Neuronal stem cell (in vitro differentiated cells): Measurements from ENCODE around the gene OR8S1.

Experiments
- DNase-seq: peaks from one replicate; pipeline ENCODE4 v3.0.0-alpha.2; 2013; ENCODE audit warnings: low spot score
- H2AFZ ChIP-seq: one replicate; pipeline ENCODE4 v1.6.1; 2013; ENCODE audit warnings: mild to moderate bottlenecking, low read length, inconsistent platforms
- H2AK5ac ChIP-seq: 2 replicates; pipeline ENCODE4 v1.6.1; 2013; ENCODE audit warnings: low read depth, mild to moderate bottlenecking, inconsistent platforms, low read length, moderate library complexity, mixed read lengths
- H2BK120ac ChIP-seq: 2 replicates; pipeline ENCODE4 v1.6.1; 2013; ENCODE audit warnings: low read depth, mild to moderate bottlenecking, inconsistent platforms, low read length, moderate library complexity, mixed read lengths
- H2BK12ac ChIP-seq: one replicate; pipeline ENCODE4 v1.6.1; 2013; ENCODE audit warnings: low read length, inconsistent platforms
- H2BK15ac ChIP-seq: 2 replicates; pipeline ENCODE4 v1.6.1; 2013; ENCODE audit warnings: mild to moderate bottlenecking, low read length, inconsistent platforms, mixed read lengths
- H2BK5ac ChIP-seq: one replicate; pipeline ENCODE4 v1.6.1; 2013; ENCODE audit warnings: inconsistent platforms, mild to moderate bottlenecking, low read length, moderate library complexity
- H3K14ac ChIP-seq: one replicate; pipeline ENCODE4 v1.6.1; 2013; ENCODE audit warnings: low read length, inconsistent platforms
- H3K18ac ChIP-seq: 2 replicates; pipeline ENCODE4 v1.6.1; 2013; ENCODE audit warnings: low read length, inconsistent platforms
- H3K23ac ChIP-seq: 2 replicates; pipeline ENCODE4 v1.6.1; 2013; ENCODE audit warnings: low read depth, mild to moderate bottlenecking, mixed read lengths, low read length, inconsistent platforms; ENCODE audit not compliant: poor library complexity
- H3K27ac ChIP-seq: replicated peaks from 3 replicates; pipeline ENCODE4 v1.5.1; 2013; ENCODE audit warnings: low read length, inconsistent platforms
- H3K27me3 ChIP-seq, 3 experiments: 2 replicates each; pipeline ENCODE4 v1.6.1; 2013; ENCODE audit warnings: low read length in 3 of 3, mild to moderate bottlenecking in 2 of 3, inconsistent platforms in 1 of 3, low read depth in 1 of 3, mixed read lengths in 1 of 3, moderate library complexity in 1 of 3; ENCODE audit not compliant: control insufficient read depth in 3 of 3, insufficient read depth in 3 of 3
- H3K36me3 ChIP-seq, 2 donors: replicated peaks in 1 of 2; 2 replicates each; pipeline ENCODE4 v1.6.1; 2013; ENCODE audit warnings: low read length in 2 of 2; ENCODE audit not compliant: control insufficient read depth in 2 of 2, insufficient read depth in 2 of 2
- H3K4ac ChIP-seq: 2 replicates; pipeline ENCODE4 v1.6.1; 2013; ENCODE audit warnings: inconsistent platforms, mild to moderate bottlenecking, low read length, moderate library complexity
- H3K4me1 ChIP-seq, 2 donors: 1 replicate in 1 of 2; 2 replicates in 1 of 2; pipeline ENCODE4 v1.6.1; 2013; ENCODE audit warnings: low read length in 2 of 2, low read depth in 1 of 2; ENCODE audit not compliant: control insufficient read depth in 2 of 2, insufficient read depth in 1 of 2
- H3K4me2 ChIP-seq: one replicate; pipeline ENCODE4 v1.6.1; 2013; ENCODE audit warnings: mild to moderate bottlenecking, low read length, inconsistent platforms; ENCODE audit not compliant: insufficient read depth, poor library complexity, severe bottlenecking
- H3K4me3 ChIP-seq, 2 donors: 2 replicates each; pipeline ENCODE4 v1.5.1; 2013; ENCODE audit warnings: low read length in 2 of 2, mild to moderate bottlenecking in 2 of 2, inconsistent platforms in 1 of 2, moderate library complexity in 1 of 2
- H3K79me1 ChIP-seq: one replicate; pipeline ENCODE4 v1.6.1; 2013; ENCODE audit warnings: low read depth, mild to moderate bottlenecking, inconsistent platforms, low read length, moderate library complexity
- H3K9ac ChIP-seq: one replicate; pipeline ENCODE4 v1.6.1; 2013; ENCODE audit warnings: mild to moderate bottlenecking, low read depth, low read length, inconsistent platforms; ENCODE audit not compliant: poor library complexity
- H3K9me3 ChIP-seq, 2 donors: replicated peaks in 1 of 2; 2 replicates each; pipeline versions ENCODE3 to v1.6.1; 2013; ENCODE audit warnings: low read length in 2 of 2, mild to moderate bottlenecking in 2 of 2, inconsistent platforms in 1 of 2, low read depth in 1 of 2, mixed read lengths in 1 of 2, moderate library complexity in 1 of 2; ENCODE audit not compliant: control insufficient read depth in 2 of 2, insufficient read depth in 1 of 2
- H4K8ac ChIP-seq: one replicate; pipeline ENCODE4 v1.6.1; 2013; ENCODE audit warnings: low read depth, mild to moderate bottlenecking, inconsistent platforms, low read length, moderate library complexity
- H4K91ac ChIP-seq: one replicate; pipeline ENCODE4 v1.6.1; 2013; ENCODE audit warnings: low read length, low read depth, mild to moderate bottlenecking, inconsistent platforms; ENCODE audit not compliant: poor library complexity
- WGBS, 2 donors: extraction: QIAGEN DNeasy Blood & Tissue Kit; methylation state at CpG; one replicate each; pipeline ENCODE4 v1.1.7; 2013; ENCODE audit warnings: missing lambda C conversion rate in 2 of 2, mixed read lengths in 1 of 2; ENCODE audit not compliant: insufficient read length in 2 of 2, insufficient replicate concordance in 1 of 2; ENCODE audit errors: extremely low coverage in 2 of 2; 5-methylcytosine and 5-hydroxymethylcytosine counted together

OR8S1 gene

DNA sequence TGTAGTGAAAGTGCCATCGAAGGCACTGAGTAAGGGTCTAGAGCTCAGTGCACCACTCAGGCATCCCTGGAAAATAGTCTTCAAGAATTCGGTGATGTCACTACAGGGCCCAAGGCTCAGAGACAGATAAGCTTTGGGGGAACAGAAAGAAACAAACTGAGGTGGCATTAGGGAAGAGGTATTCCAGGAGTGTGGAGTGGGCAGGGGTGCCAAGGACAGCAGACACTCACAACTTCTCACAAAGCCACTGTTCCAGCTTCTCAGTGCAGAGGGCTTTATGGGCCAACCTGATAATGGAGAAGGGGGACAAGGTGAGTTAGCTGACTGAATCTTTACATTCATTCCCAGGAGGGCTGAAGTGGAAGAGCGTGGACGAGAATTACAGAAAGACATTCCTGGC lies 42.3 kb downstream of the OR8S1 start:
- Histone ChIP-seq H3K4me1 (no peaks in the 10 kb centered on the region), H3K23ac (no peak overlapping the region), H3K9ac (no peak overlapping the region), H2BK5ac (no peak overlapping the region), H3K4me3 (no peak overlapping the region), H3K18ac (no peak overlapping the region), H3K14ac (no peak overlapping the region), H3K27me3 (peaks cover 0 to 33% (median 0%) of the 10 kb centered on the region in 3 experiments), H2BK15ac (no peak overlapping the region), H4K91ac (no peak overlapping the region), H3K79me1 (no peaks in the 10 kb centered on the region), H2BK12ac (no peak overlapping the region), H3K4ac (no peak overlapping the region), H3K27ac (no peak overlapping the region), H3K4me2 (no peak overlapping the region), H4K8ac (no peak overlapping the region), H3K9me3 (no peaks in the 10 kb centered on the region), H3K36me3 (no peaks in the 10 kb centered on the region), H2AFZ (no peak overlapping the region), H2BK120ac (no peak overlapping the region), H2AK5ac (no peak overlapping the region)
- WGBS, 2 donors: no CpG with 5 or more reads among the region's 4 CpGs
- no peak for DNase-seq

DNA sequence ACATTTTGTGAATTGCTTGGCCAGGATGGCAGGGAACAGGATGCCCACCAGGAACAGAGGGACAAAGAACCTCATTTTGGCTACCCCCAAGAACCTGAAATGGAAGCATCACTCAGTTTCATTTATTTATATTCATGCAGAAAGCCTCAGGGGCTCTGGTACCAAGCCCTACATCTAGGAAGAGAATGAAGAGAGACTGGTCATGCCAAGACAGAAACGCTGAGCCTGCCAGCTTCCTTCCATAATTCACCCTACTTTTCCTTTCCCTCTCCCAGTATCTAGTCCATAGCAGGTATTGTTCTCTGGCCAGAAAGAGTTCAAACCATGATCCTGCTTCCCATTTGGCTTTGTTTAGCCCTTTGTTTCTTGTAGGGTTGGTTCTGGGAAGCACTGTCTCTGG lies 44.5 kb downstream of the OR8S1 start, which contains the start of gene LALBA:
LALBA (minus strand) TSS at position 101 of the 400 bp plus-strand sequence; CDS start at position 75, 26 bp downstream.
- Histone ChIP-seq H3K9ac (no peak within 1 kb of the TSS), H2BK15ac (no peak within 1 kb of the TSS), H2BK120ac (no peak within 1 kb of the TSS), H3K4me1 (no peaks in the 10 kb centered on the region), H3K18ac (no peak within 1 kb of the TSS), H2AFZ (no peak within 1 kb of the TSS), H3K9me3 (no peaks in the 10 kb centered on the region), H3K14ac (no peak within 1 kb of the TSS), H2AK5ac (no peak within 1 kb of the TSS), H4K8ac (no peak within 1 kb of the TSS), H3K23ac (no peak within 1 kb of the TSS), H4K91ac (no peak within 1 kb of the TSS), H3K79me1 (no peaks in the 10 kb centered on the region), H2BK5ac (no peak within 1 kb of the TSS), H3K36me3 (no peaks in the 10 kb centered on the region), H3K4me3 (no peak within 1 kb of the TSS), H3K27ac (no peak within 1 kb of the TSS), H2BK12ac (no peak within 1 kb of the TSS), H3K4ac (no peak within 1 kb of the TSS), H3K4me2 (no peak within 1 kb of the TSS), H3K27me3 (peaks cover 0 to 25% (median 0%) of the 10 kb centered on the region in 3 experiments)
- no peak for DNase-seq
- WGBS, 2 donors: no CpG with 5 or more reads among the region's 1 CpG

DNA sequence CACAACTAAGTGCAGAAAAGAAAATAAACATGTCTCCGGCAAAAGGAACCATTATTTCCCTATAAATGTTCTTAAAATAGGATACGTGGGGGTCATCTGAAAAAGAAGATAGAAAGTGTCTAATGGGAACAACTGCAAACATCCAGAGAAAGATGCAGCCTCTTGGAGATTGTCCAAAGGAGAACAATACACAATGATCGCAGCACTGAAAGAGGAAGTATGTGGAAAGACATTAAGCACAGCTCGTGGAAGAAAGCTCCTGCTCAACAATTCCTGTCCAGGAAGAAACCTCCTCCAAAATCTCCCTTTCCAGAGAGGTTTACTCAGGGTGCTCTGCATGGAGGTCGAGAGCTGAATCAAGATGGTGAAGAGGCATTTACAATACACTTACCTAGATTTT lies 46.9 kb downstream of the OR8S1 start:
- Histone ChIP-seq H2BK12ac (no peak overlapping the region), H2AFZ (no peak overlapping the region), H2AK5ac (no peak overlapping the region), H3K14ac (no peak overlapping the region), H3K4me3 (no peak overlapping the region), H3K4me2 (no peak overlapping the region), H3K9me3 (no peaks in the 10 kb centered on the region), H3K27me3 (peaks cover 0 to 12% (median 0%) of the 10 kb centered on the region in 3 experiments), H2BK5ac (no peak overlapping the region), H3K4me1 (no peaks in the 10 kb centered on the region), H4K91ac (no peak overlapping the region), H3K23ac (no peak overlapping the region), H3K36me3 (no peaks in the 10 kb centered on the region), H4K8ac (no peak overlapping the region), H3K9ac (no peak overlapping the region), H2BK120ac (no peak overlapping the region), H3K4ac (no peak overlapping the region), H2BK15ac (no peak overlapping the region), H3K27ac (no peak overlapping the region), H3K79me1 (no peaks in the 10 kb centered on the region), H3K18ac (no peak overlapping the region)
- DNase-seq: no peak
- no CpG with 5 or more reads among the region's 5 CpGs for WGBS, 2 donors
